GM21390 (cell line): ENCODE data around the gene GOLGA7B.

Experiments used
- ATAC-seq: cut with Tn5 transposase; IDR thresholded peaks from one replicate; pipeline ENCODE4 v1.9.1; 2021; ENCODE audit not compliant: unreplicated experiment

Gene GOLGA7B

GRCh38 chr10:97892506-97892905 is 42.9 kb downstream of the GOLGA7B start:
- no peak for ATAC-seq

- no peak for ATAC-seq
These were observed 43.3 kb downstream of the GOLGA7B start for GRCh38 chr10:97892939-97893338.

GRCh38 chr10:97894092-97894491 is 44.4 kb downstream of the GOLGA7B start:
- no peak for ATAC-seq

- ATAC-seq, result no peak
These were observed 45.4 kb downstream of the GOLGA7B start for GRCh38 chr10:97895084-97895483.

- no peak for ATAC-seq
These were observed 46.3 kb downstream of the GOLGA7B start for GRCh38 chr10:97895915-97896314.

GRCh38 chr10:97896756-97897358 is 47.2 kb downstream of the GOLGA7B start:
- no peak for ATAC-seq

GRCh38 chr10:97898429-97898828 is 48.8 kb downstream of the GOLGA7B start:
- ATAC-seq, result no peak

- no peak for ATAC-seq
These were observed 51.7 kb downstream of the GOLGA7B start for GRCh38 chr10:97901381-97901780.

- no peak for ATAC-seq
These were observed 53.7 kb downstream of the GOLGA7B start for GRCh38 chr10:97903128-97904017.

GRCh38 chr10:97904018-97904381 is 54.4 kb downstream of the GOLGA7B start:
- no peak for ATAC-seq

- ATAC-seq, result no peak
These were observed 54.9 kb downstream of the GOLGA7B start for GRCh38 chr10:97904576-97904975.

GRCh38 chr10:97905276-97905675 is 55.6 kb downstream of the GOLGA7B start:
- ATAC-seq, result no peak

- no peak for ATAC-seq
These were observed 57.6 kb downstream of the GOLGA7B start for GRCh38 chr10:97907211-97907610.

- no peak for ATAC-seq
These were observed 58.2 kb downstream of the GOLGA7B start for GRCh38 chr10:97907830-97908229.

GRCh38 chr10:97910661-97911060 is 61.0 kb downstream of the GOLGA7B start:
- no peak for ATAC-seq

GRCh38 chr10:97911217-97911616 is 61.6 kb downstream of the GOLGA7B start:
- no peak for ATAC-seq

- ATAC-seq, result no peak
These were observed 63.5 kb downstream of the GOLGA7B start for GRCh38 chr10:97913193-97913592.

GRCh38 chr10:97913614-97914013 is 64.0 kb downstream of the GOLGA7B start:
- ATAC-seq, result no peak

GRCh38 chr10:97914171-97914836 is 64.7 kb downstream of the GOLGA7B start:
- no peak for ATAC-seq

GRCh38 chr10:97914837-97915211 is 65.2 kb downstream of the GOLGA7B start:
- ATAC-seq, result peak; percentile 87

- ATAC-seq, result no peak
These were observed 65.9 kb downstream of the GOLGA7B start for GRCh38 chr10:97915346-97916131.
